GM21528 (cell line): ENCODE measurements around the gene ATP2C1.
"Not testable (repeated sequence)": the region's sequence is repeated elsewhere in the genome, so short reads cannot be mapped to it uniquely, and the experiment has no call there.

Experiments used
- ATAC-seq: cut with Tn5 transposase; IDR thresholded peaks from one replicate; pipeline ENCODE4 v1.9.1; 2021; ENCODE audit warnings: mild to moderate bottlenecking, moderate library complexity; ENCODE audit not compliant: unreplicated experiment, low FRiP score

The ATP2C1 gene

GRCh38 chr3:130972592-130972991 lies 78.7 kb downstream of the ATP2C1 start:
- not testable (repeated sequence) for ATAC-seq

- ATAC-seq = no peak
Observed at GRCh38 chr3:130973406-130973805, 79.5 kb downstream of the ATP2C1 start.

- ATAC-seq = no peak
Observed at GRCh38 chr3:130974201-130974600, 80.3 kb downstream of the ATP2C1 start.

- no peak for ATAC-seq
Observed at GRCh38 chr3:130975251-130975650, 81.4 kb downstream of the ATP2C1 start.

GRCh38 chr3:130976706-130977105 lies 82.8 kb downstream of the ATP2C1 start:
- no peak for ATAC-seq

- ATAC-seq = no peak
Observed at GRCh38 chr3:130979117-130979516, 85.2 kb downstream of the ATP2C1 start.

GRCh38 chr3:130981469-130981868 lies 87.6 kb downstream of the ATP2C1 start:
- no peak for ATAC-seq

- no peak for ATAC-seq
Observed at GRCh38 chr3:130990282-130990681, 96.4 kb downstream of the ATP2C1 start.

- no peak for ATAC-seq
Observed at GRCh38 chr3:130991126-130991525, 97.2 kb downstream of the ATP2C1 start.

GRCh38 chr3:130992344-130992743 lies 98.5 kb downstream of the ATP2C1 start:
- ATAC-seq = no peak

- no peak for ATAC-seq
Observed at GRCh38 chr3:130997289-130997688, 103.4 kb downstream of the ATP2C1 start.

GRCh38 chr3:131001071-131001470 lies 107.2 kb downstream of the ATP2C1 start:
- ATAC-seq = no peak

- ATAC-seq = no peak
Observed at GRCh38 chr3:131004603-131005002, 110.7 kb downstream of the ATP2C1 start.

- no peak for ATAC-seq
Observed at GRCh38 chr3:131007256-131007655, 113.4 kb downstream of the ATP2C1 start.

GRCh38 chr3:131007782-131008181 lies 113.9 kb downstream of the ATP2C1 start:
- no peak for ATAC-seq

- no peak for ATAC-seq
Observed at GRCh38 chr3:131008326-131008725, 114.4 kb downstream of the ATP2C1 start.

GRCh38 chr3:131009698-131010097 lies 115.8 kb downstream of the ATP2C1 start:
- ATAC-seq = no peak

- no peak for ATAC-seq
Observed at GRCh38 chr3:131018970-131019369, 125.1 kb downstream of the ATP2C1 start.

GRCh38 chr3:131020122-131020693 lies 126.3 kb downstream of the ATP2C1 start:
- ATAC-seq = no peak

GRCh38 chr3:131025539-131025938 lies 131.7 kb downstream of the ATP2C1 start:
- ATAC-seq = no peak

- ATAC-seq = peak; percentile 100
Observed at GRCh38 chr3:131026321-131027151, 132.7 kb downstream of the ATP2C1 start, which contains the start of the genes ASTE1 and NEK11. ASTE1 (minus strand) TSS chr3:131026825; CDS start chr3:131025306, 1,519 bp downstream. NEK11 (plus strand) TSS chr3:131026877; CDS start chr3:131029709, 2,832 bp downstream.

- no peak for ATAC-seq
Observed at GRCh38 chr3:131028844-131029243, 135.0 kb downstream of the ATP2C1 start.
